Thyroid gland (tissue), 4 donors: ENCODE data around the gene NGFR. TPM values are rescaled to one million over a fixed set of nuclear protein-coding genes. Genes with fewer than 3 reads are reported as not detected.

Experiments used
- DNase-seq, 2 donors: peaks; one replicate each; pipeline ENCODE4 v3.0.0-alpha.2; 2019
- H3K27ac ChIP-seq, 3 donors: fragments of 200-600 bp; sonication (generic); 1 replicate in 2 of 3; 2 replicates in 1 of 3; pipeline ENCODE4 v1.5.1; 2016 to 2019; ENCODE audit warnings: mild to moderate bottlenecking in 1 of 3, moderate library complexity in 1 of 3
- H3K27me3 ChIP-seq: fragments of 200-600 bp; sonication (generic); one replicate; pipeline ENCODE4 v1.5.1; 2019
- H3K36me3 ChIP-seq, 2 donors: fragments of 200-600 bp; sonication (generic); one replicate each; pipeline ENCODE4 v1.5.1; 2016 to 2019
- H3K4me1 ChIP-seq, 2 donors: fragments of 200-600 bp; sonication (generic); one replicate each; pipeline ENCODE4 v1.5.1; 2017 to 2019
- H3K4me3 ChIP-seq, 3 donors: fragments of 200-600 bp; sonication (generic); replicated peaks in 1 of 3; 1 replicate in 2 of 3; 2 replicates in 1 of 3; pipeline ENCODE4 v1.5.1; 2016; ENCODE audit warnings: mild to moderate bottlenecking in 1 of 3
- H3K9me3 ChIP-seq: fragments of 200-600 bp; sonication (generic); one replicate; pipeline ENCODE4 v1.5.1; 2017
- CTCF ChIP-seq, 6 experiments: fragments of 200-600 bp in 3 of 6; fragments of 450-650 bp in 3 of 6; sonication (generic) in 3 of 6; IDR thresholded peaks; one replicate each; pipeline ENCODE4 v1.5.1; 2016 to 2019; ENCODE audit warnings: antibody characterized with exemption in 6 of 6, mild to moderate bottlenecking in 2 of 6, inconsistent platforms in 1 of 6, moderate library complexity in 1 of 6
- POLR2A ChIP-seq, 2 donors: fragments of 450-650 bp; IDR thresholded peaks; one replicate each; pipeline ENCODE4 v1.6.1; 2017; ENCODE audit warnings: antibody characterized with exemption in 2 of 2, mild to moderate bottlenecking in 2 of 2, moderate library complexity in 1 of 2
- WGBS, 2 donors: methylation state at CpG; one replicate each; pipeline ENCODE4 v1.1.5; 2017; 5-methylcytosine and 5-hydroxymethylcytosine counted together
- intact Hi-C: fragments of 100-400 bp; cut with DNase I; formaldehyde crosslinking; loops from one replicate; pipeline ENCODE4 v1.15.1; 2023
- total RNA-seq, 4 donors: library from RNA; depleted of rRNA; stranded (reverse); fragments of >200 nt; gene quantifications; one replicate each; pipeline ENCODE4 v1.2.3, GENCODE V29; 2016

The NGFR gene
- total RNA-seq, 4 donors from 2014 or later = 14.5 to 34.0 (median 21.1) TPM

- no peak overlapping the region for H3K27ac ChIP-seq
- intact Hi-C loops = no loop called here
- no peaks in the 10 kb centered on the region for H3K9me3 ChIP-seq
- TF ChIP-seq CTCF (IDR thresholded peaks at IDR 0.05) (no peak), POLR2A (IDR thresholded peaks at IDR 0.05) (no peak)
- H3K36me3 ChIP-seq = no peaks in the 10 kb centered on the region
- H3K4me3 ChIP-seq = no peak overlapping the region
- H3K27me3 ChIP-seq = no peaks in the 10 kb centered on the region
- 93 to 100% methylated on average over 4 of the region's 4 CpGs for WGBS, 2 donors
- DNase-seq = no peak
- H3K4me1 ChIP-seq = no peaks in the 10 kb centered on the region
Measured at GRCh38 chr17:49489348-49489747, 5.7 kb upstream of the NGFR start.

GRCh38 chr17:49490276-49490675 lies 4.8 kb upstream of the NGFR start:
- H3K27ac ChIP-seq = no peak overlapping the region
- DNase-seq = no peak
- no peaks in the 10 kb centered on the region for H3K27me3 ChIP-seq
- peaks cover under 1 to 7% of the 10 kb centered on the region in 2 donors for H3K4me1 ChIP-seq
- no peaks in the 10 kb centered on the region for H3K9me3 ChIP-seq
- no peak for TF ChIP-seq CTCF (IDR thresholded peaks at IDR 0.05)
- TF ChIP-seq POLR2A (IDR thresholded peaks at IDR 0.05) = no peak
- H3K4me3 ChIP-seq = no peak overlapping the region
- intact Hi-C loops = no loop called here
- H3K36me3 ChIP-seq = no peaks in the 10 kb centered on the region
- 53 to 55% methylated on average over 6 of the region's 6 CpGs for WGBS, 2 donors

GRCh38 chr17:49491192-49491769 lies 3.8 kb upstream of the NGFR start:
- DNase-seq = no peak
- intact Hi-C loops = no loop called here
- TF ChIP-seq POLR2A (IDR thresholded peaks at IDR 0.05) (no peak), CTCF (IDR thresholded peaks at IDR 0.05) (no peak)
- no peaks in the 10 kb centered on the region for H3K36me3 ChIP-seq
- H3K4me1 ChIP-seq = peaks cover 4 to 17% of the 10 kb centered on the region in 2 donors
- WGBS, 2 donors = 60 to 61% methylated on average over 4 to 5 of the region's 5 CpGs
- H3K9me3 ChIP-seq = no peaks in the 10 kb centered on the region
- H3K4me3 ChIP-seq = no peak overlapping the region
- no peaks in the 10 kb centered on the region for H3K27me3 ChIP-seq
- no peak overlapping the region for H3K27ac ChIP-seq

- intact Hi-C loops = no loop called here
- Histone ChIP-seq H3K27me3 (peaks cover 19% of the 10 kb centered on the region), H3K4me3 (peak overlapping the region in 1 of 3 donors; percentile 37), H3K27ac (no peak overlapping the region), H3K9me3 (no peaks in the 10 kb centered on the region), H3K36me3 (no peaks in the 10 kb centered on the region), H3K4me1 (peaks cover 20 to 36% of the 10 kb centered on the region in 2 donors)
- DNase-seq = no peak
- TF ChIP-seq CTCF (IDR thresholded peaks at IDR 0.05) (no peak), POLR2A (IDR thresholded peaks at IDR 0.05) (no peak)
- 62 to 63% methylated on average over 12 to 17 of the region's 17 CpGs for WGBS, 2 donors
Measured at GRCh38 chr17:49494399-49494985, 601 bp upstream of the NGFR start.

GRCh38 chr17:49495842-49496182 lies 719 bp downstream of the NGFR start:
- H3K27me3 ChIP-seq = peaks cover 21% of the 10 kb centered on the region
- H3K9me3 ChIP-seq = no peaks in the 10 kb centered on the region
- no peaks in the 10 kb centered on the region for H3K36me3 ChIP-seq
- DNase-seq = no peak
- intact Hi-C loops = loop anchor here (2.0 kb wide), 1 partner anchor 61 kb away; no protein-coding TSS in a partner anchor
- TF ChIP-seq POLR2A (IDR thresholded peaks at IDR 0.05) (no peak), CTCF (IDR thresholded peaks at IDR 0.05) (no peak)
- peak overlapping the region in 1 of 3 donors; percentile 37 for H3K4me3 ChIP-seq
- 2 to 5% methylated on average over 22 of the region's 22 CpGs for WGBS, 2 donors
- H3K4me1 ChIP-seq = peaks cover 20 to 36% of the 10 kb centered on the region in 2 donors
- peak overlapping the region in 1 of 3 donors; percentile 18 for H3K27ac ChIP-seq
